H1 (cell line): Measurements from ENCODE around the gene CWC25. TPM values are rescaled to one million over a fixed set of nuclear protein-coding genes. Genes with fewer than 3 reads are reported as not detected.

Experiments used
- BCL11A ChIP-seq, 2 experiments: IDR thresholded peaks; one replicate each; pipeline ENCODE4 v1.6.1; 2011; ENCODE audit warnings: low read depth in 2 of 2, low read length in 2 of 2, mild to moderate bottlenecking in 2 of 2
- CEBPB ChIP-seq: IDR thresholded peaks from 2 replicates; pipeline ENCODE4 v1.6.1; 2012; ENCODE audit warnings: low read depth, low read length
- EP300 ChIP-seq, 2 experiments: IDR thresholded peaks; 1 replicate in 1 of 2; 2 replicates in 1 of 2; pipeline ENCODE4 v1.6.1; 2011 to 2012; ENCODE audit warnings: low read depth in 2 of 2, low read length in 2 of 2, mild to moderate bottlenecking in 2 of 2, borderline replicate concordance in 1 of 2, inconsistent platforms in 1 of 2, moderate library complexity in 1 of 2
- RAD21 ChIP-seq, 2 experiments: IDR thresholded peaks in 1 of 2; conservative IDR thresholded peaks in 1 of 2; 2 replicates each; pipeline ENCODE4 v1.6.1; 2011; ENCODE audit warnings: low read depth in 2 of 2, low read length in 2 of 2, improper control_type of control experiment in 1 of 2, inconsistent platforms in 1 of 2, mild to moderate bottlenecking in 1 of 2, moderate library complexity in 1 of 2
- RFX5 ChIP-seq: IDR thresholded peaks from 2 replicates; pipeline ENCODE4 v1.6.1; 2011; ENCODE audit warnings: low read depth, low read length, improper control_type of control experiment, borderline replicate concordance
- TAF7 ChIP-seq: optimal IDR thresholded peaks from 2 replicates; pipeline ENCODE3; 2011; ENCODE audit warnings: low read depth, mild to moderate bottlenecking, inconsistent platforms, low read length, moderate library complexity, borderline replicate concordance
- ZNF274 ChIP-seq: IDR thresholded peaks from 2 replicates; pipeline ENCODE4 v1.7.0; 2012; ENCODE audit warnings: low read length, borderline replicate concordance; ENCODE audit errors: extremely low read depth
- polyA plus RNA-seq, 7 experiments: library from polyadenylated mRNA; depleted of rRNA in 3 of 7; stranded (reverse) in 5 of 7; unstranded in 2 of 7; fragments of >200 nt in 5 of 7; fragments of 200-250 nt in 2 of 7; gene quantifications; 1 replicate in 5 of 7; 2 replicates in 1 of 7; 4 replicates in 1 of 7; pipeline versions ENCODE4 v1.2.1 to v1.2.3, GENCODE V29; 2011 to 2013; ENCODE audit warnings: missing spikeins in 2 of 7, mixed read lengths in 2 of 7
- total RNA-seq: library from RNA; stranded (reverse); fragmentation: NEBNext Ultra II Directional; extraction: Animal tissue kit (Norgen Biotek cat#: 25700); gene quantifications from 2 replicates; pipeline ENCODE4 v1.2.1, GENCODE V29; 2021

CWC25 gene
- total and polyA plus RNA-seq, 2 of the 8 experiments (the other 6 are each of a cell fraction or from before 2014, with no cell fraction given), result 11.1 to 13.1 TPM

- no peak for TF ChIP-seq RFX5
- TF ChIP-seq CEBPB, result peak; percentile 96
- TF ChIP-seq BCL11A (IDR thresholded peaks at IDR 0.05; ENCODE audit: low read depth in 2 of 2, low read length in 2 of 2), result no peak
- peak in 1 of 2 experiments; percentile 28; a peak in 1 of 3 replicates for TF ChIP-seq EP300 (IDR thresholded peaks at IDR 0.05; ENCODE audit: borderline replicate concordance in 1 of 2, low read depth in 2 of 2, low read length in 2 of 2)
- TF ChIP-seq RAD21 (IDR thresholded peaks at IDR 0.05 in 1 of 2, conservative IDR thresholded peaks at IDR 0.05 in 1 of 2; ENCODE audit: low read depth in 2 of 2, low read length in 2 of 2), result no peak
- peak; percentile 98 for TF ChIP-seq TAF7
- TF ChIP-seq ZNF274, result no peak
Observed at GRCh38 chr17:38853292-38854219, 28.4 kb upstream of the CWC25 start, which contains the start of gene RPL23 (continued).
